ENCODE results near the gene CLCNKA. TPM values are rescaled to one million over a fixed set of nuclear protein-coding genes. Genes with fewer than 3 reads are reported as not detected.
"Not testable (repeated sequence)": the region's sequence is repeated elsewhere in the genome, so short reads cannot be mapped to it uniquely, and the experiment has no call there.

Gene CLCNKA
- total RNA-seq, 5 donors from 2014 or later (not counting 1 experiment from before 2014, with no cell fraction given), result not detected

DNA sequence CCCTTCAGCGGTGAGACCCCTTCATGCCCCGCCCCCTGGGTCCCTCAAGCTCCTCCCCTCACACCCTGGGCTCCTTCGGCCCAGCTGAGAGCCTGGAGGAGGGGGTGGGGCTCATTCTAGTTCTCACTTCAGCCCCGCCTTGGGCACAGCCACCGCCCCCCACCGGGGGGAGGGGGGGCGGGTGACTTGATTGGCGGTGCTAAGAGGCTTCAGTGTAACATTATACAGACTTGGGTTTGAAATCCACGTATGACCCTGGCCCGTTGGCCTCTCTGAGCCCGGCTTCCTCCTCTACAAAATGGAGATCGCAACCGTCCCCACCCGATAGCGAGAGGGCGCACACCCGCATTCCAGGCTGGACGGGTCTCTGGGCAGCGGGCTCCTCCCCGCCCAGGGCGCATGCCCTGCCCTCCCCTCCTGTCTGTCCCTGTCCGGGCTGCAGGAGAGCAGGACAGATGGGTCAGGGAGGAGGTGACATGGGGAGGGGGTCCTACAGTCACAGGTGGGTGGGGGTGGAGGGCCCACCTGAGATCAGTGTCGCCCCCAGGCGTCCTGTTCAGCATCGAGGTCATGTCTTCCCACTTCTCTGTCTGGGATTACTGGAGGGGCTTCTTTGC is 26.8 kb downstream of the CLCNKA start:
- no peaks in the 10 kb centered on the region for H3K36me3 Mint-ChIP-seq
- Histone ChIP-seq H3K36me3 (ENCODE audit: control insufficient read depth in 2 of 2, extremely low read depth in 1 of 2, insufficient read depth in 1 of 2, low read length in 1 of 2) (no peaks in the 10 kb centered on the region), H3K4me1 (ENCODE audit: control insufficient read depth in 1 of 2, extremely low read depth in 1 of 2, insufficient read depth in 2 of 2, low read length in 2 of 2) (peaks cover 2 to 9% of the 10 kb centered on the region in 2 experiments), H3K9me3 (no peaks in the 10 kb centered on the region), H3K27ac (ENCODE audit: low read length) (no peak overlapping the region), H3K4me3 (ENCODE audit: control insufficient read depth in 1 of 2, extremely low read depth in 1 of 2, low read length in 1 of 2) (peak overlapping the region; percentile 23 to 34), H3K27me3 (replicated peaks in 1 of 2; ENCODE audit: control insufficient read depth in 2 of 2, extremely low read depth in 1 of 2, insufficient read depth in 2 of 2, low read length in 1 of 2) (peaks cover 0 to 46% of the 10 kb centered on the region in 2 experiments)
- 9% methylated on average over 8 of the region's 25 CpGs for WGBS (ENCODE audit: insufficient coverage)
- peak overlapping the region; percentile 21 to 67 (median 31) for H3K4me3 Mint-ChIP-seq
- POLR2A ChIA-PET, result no interaction called here
- ATAC-seq (replicated peaks in 1 of 4) (peak; percentile 40 to 82 (median 44)), DNase-seq (peak in 27 of 35 experiments; percentile 7 to 50 (median 34))
- no peaks in the 10 kb centered on the region for H3K9me3 Mint-ChIP-seq
- H3K27ac Mint-ChIP-seq, result no peak overlapping the region
- CTCF ChIA-PET, result interaction anchor here (0.5 to 0.6 kb wide), 2 partner anchors 137 to 903 kb away, joined by 3 to 4 read pairs; no protein-coding TSS in a partner anchor
- peaks cover 0 to 5% (median 2%) of the 10 kb centered on the region in 3 donors for H3K4me1 Mint-ChIP-seq
- H3K27me3 Mint-ChIP-seq, result peaks cover 6 to 11% of the 10 kb centered on the region in 2 donors

- Mint-ChIP-seq H3K27me3 (peaks cover 6 to 11% of the 10 kb centered on the region in 2 donors), H3K9me3 (no peaks in the 10 kb centered on the region), H3K36me3 (no peaks in the 10 kb centered on the region), H3K4me1 (peaks cover 0 to 5% (median 2%) of the 10 kb centered on the region in 3 donors), H3K4me3 (peak overlapping the region in 1 of 3 donors; percentile 67), H3K27ac (no peak overlapping the region)
- Histone ChIP-seq H3K27ac (ENCODE audit: low read length) (no peak overlapping the region), H3K36me3 (ENCODE audit: control insufficient read depth in 2 of 2, extremely low read depth in 1 of 2, insufficient read depth in 1 of 2, low read length in 1 of 2) (no peaks in the 10 kb centered on the region), H3K4me3 (ENCODE audit: control insufficient read depth in 1 of 2, extremely low read depth in 1 of 2, low read length in 1 of 2) (no peak overlapping the region), H3K4me1 (ENCODE audit: control insufficient read depth in 1 of 2, extremely low read depth in 1 of 2, insufficient read depth in 2 of 2, low read length in 2 of 2) (peaks cover 2 to 9% of the 10 kb centered on the region in 2 experiments), H3K9me3 (no peaks in the 10 kb centered on the region), H3K27me3 (replicated peaks in 1 of 2; ENCODE audit: control insufficient read depth in 2 of 2, extremely low read depth in 1 of 2, insufficient read depth in 2 of 2, low read length in 1 of 2) (peaks cover 0 to 46% of the 10 kb centered on the region in 2 experiments)
- ChIA-PET POLR2A (no interaction called here), CTCF (interaction anchor here in 1 of 2 donors (0.5 kb wide), 1 partner anchor 42 kb away, joined by 3 read pairs; no protein-coding TSS in a partner anchor)
- WGBS (ENCODE audit: insufficient coverage), result no CpG with 5 or more reads among the region's 7 CpGs
- DNase-seq (no peak), ATAC-seq (replicated peaks in 1 of 4) (no peak)
Observed at GRCh38 chr1:16050328-16050727, 28.5 kb downstream of the CLCNKA start.

- 80% methylated on average over 1 of the region's 3 CpGs for WGBS (ENCODE audit: insufficient coverage)
- Histone ChIP-seq H3K4me3 (ENCODE audit: control insufficient read depth in 1 of 2, extremely low read depth in 1 of 2, low read length in 1 of 2) (no peak overlapping the region), H3K36me3 (ENCODE audit: control insufficient read depth in 2 of 2, extremely low read depth in 1 of 2, insufficient read depth in 1 of 2, low read length in 1 of 2) (no peaks in the 10 kb centered on the region), H3K27me3 (replicated peaks in 1 of 2; ENCODE audit: control insufficient read depth in 2 of 2, extremely low read depth in 1 of 2, insufficient read depth in 2 of 2, low read length in 1 of 2) (peaks cover 0 to 46% of the 10 kb centered on the region in 2 experiments), H3K4me1 (ENCODE audit: control insufficient read depth in 1 of 2, extremely low read depth in 1 of 2, insufficient read depth in 2 of 2, low read length in 2 of 2) (peaks cover 2 to 13% of the 10 kb centered on the region in 2 experiments), H3K27ac (ENCODE audit: low read length) (no peak overlapping the region), H3K9me3 (no peaks in the 10 kb centered on the region)
- POLR2A ChIA-PET, result no interaction called here
- Mint-ChIP-seq H3K4me1 (peaks cover 0 to 9% (median 6%) of the 10 kb centered on the region in 3 donors), H3K4me3 (no peak overlapping the region), H3K36me3 (no peaks in the 10 kb centered on the region), H3K27me3 (peaks cover 6 to 11% of the 10 kb centered on the region in 2 donors), H3K27ac (no peak overlapping the region), H3K9me3 (no peaks in the 10 kb centered on the region)
- ATAC-seq (replicated peaks in 1 of 4), result no peak
- CTCF ChIA-PET, result no interaction called here
- DNase-seq, result no peak
Observed at GRCh38 chr1:16051039-16051438, 29.2 kb downstream of the CLCNKA start.

GRCh38 chr1:16051949-16052348 is 30.1 kb downstream of the CLCNKA start:
- ATAC-seq (replicated peaks in 1 of 4); H3K27ac Mint-ChIP-seq; H3K4me3 ChIP-seq (ENCODE audit: control insufficient read depth in 1 of 2, extremely low read depth in 1 of 2, low read length in 1 of 2); POLR2A ChIA-PET; H3K9me3 Mint-ChIP-seq; H3K4me3 Mint-ChIP-seq; H3K27ac ChIP-seq (ENCODE audit: low read length); DNase-seq; H3K36me3 ChIP-seq (ENCODE audit: control insufficient read depth in 2 of 2, extremely low read depth in 1 of 2, insufficient read depth in 1 of 2, low read length in 1 of 2); CTCF ChIA-PET; H3K9me3 ChIP-seq; H3K36me3 Mint-ChIP-seq: not testable (repeated sequence)
- 89% methylated on average over 7 of the region's 12 CpGs for WGBS (ENCODE audit: insufficient coverage)
- H3K4me1 Mint-ChIP-seq, result peaks cover 0 to 11% (median 8%) of the 10 kb centered on the region in 3 donors
- H3K27me3 ChIP-seq (replicated peaks in 1 of 2; ENCODE audit: control insufficient read depth in 2 of 2, extremely low read depth in 1 of 2, insufficient read depth in 2 of 2, low read length in 1 of 2), result peaks cover 0 to 41% of the 10 kb centered on the region in 2 experiments
- peaks cover 2 to 17% of the 10 kb centered on the region in 2 experiments for H3K4me1 ChIP-seq (ENCODE audit: control insufficient read depth in 1 of 2, extremely low read depth in 1 of 2, insufficient read depth in 2 of 2, low read length in 2 of 2)
- peaks cover 6 to 11% of the 10 kb centered on the region in 2 donors for H3K27me3 Mint-ChIP-seq

DNA sequence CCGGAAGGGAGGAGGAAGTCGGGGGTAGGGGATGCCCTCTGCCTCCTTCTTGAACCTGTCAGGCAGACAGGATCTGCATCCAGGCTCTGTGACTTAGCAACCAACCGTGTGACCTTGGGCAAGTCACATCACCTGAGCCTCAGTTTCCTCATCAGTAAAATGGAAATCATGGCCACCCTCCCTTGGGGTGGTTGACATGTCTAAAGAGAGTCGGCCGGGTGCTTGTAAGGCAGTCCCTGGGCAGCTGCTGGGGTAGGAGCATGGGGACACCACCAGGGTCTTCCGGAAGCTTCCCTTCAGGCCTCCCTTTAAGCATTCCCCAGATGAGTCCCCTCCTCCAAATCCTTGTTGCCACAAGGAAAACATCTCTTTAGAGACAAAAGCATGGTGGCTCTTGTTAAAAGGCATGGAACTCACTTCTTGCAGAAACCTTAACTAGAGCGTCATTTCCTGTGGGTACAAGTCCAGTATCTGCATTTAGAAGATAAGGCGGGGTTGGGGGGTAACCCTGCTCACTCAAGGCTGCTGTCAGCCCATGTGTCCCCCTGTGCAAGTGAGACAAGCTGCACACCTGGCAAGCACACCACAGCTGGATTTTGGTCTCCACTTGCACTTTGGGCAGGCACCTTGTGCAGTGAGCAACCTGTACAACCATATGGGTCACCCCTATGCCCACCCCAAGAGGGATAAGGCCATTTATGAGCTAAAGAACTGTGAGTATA is 32.1 kb downstream of the CLCNKA start:
- ChIA-PET CTCF (no interaction called here), POLR2A (no interaction called here)
- Mint-ChIP-seq H3K27me3 (peaks cover 8% of the 10 kb centered on the region in 2 donors), H3K27ac (no peak overlapping the region), H3K4me3 (no peak overlapping the region), H3K36me3 (no peaks in the 10 kb centered on the region), H3K4me1 (peaks cover 0 to 11% (median 6%) of the 10 kb centered on the region in 3 donors), H3K9me3 (no peaks in the 10 kb centered on the region)
- ATAC-seq (replicated peaks in 1 of 4), result no peak
- H3K4me3 ChIP-seq (ENCODE audit: control insufficient read depth in 1 of 2, extremely low read depth in 1 of 2, low read length in 1 of 2), result no peak overlapping the region
- H3K9me3 ChIP-seq, result no peaks in the 10 kb centered on the region
- peaks cover 0 to 29% of the 10 kb centered on the region in 2 experiments for H3K27me3 ChIP-seq (replicated peaks in 1 of 2; ENCODE audit: control insufficient read depth in 2 of 2, extremely low read depth in 1 of 2, insufficient read depth in 2 of 2, low read length in 1 of 2)
- DNase-seq, result no peak
- H3K36me3 ChIP-seq (ENCODE audit: control insufficient read depth in 2 of 2, extremely low read depth in 1 of 2, insufficient read depth in 1 of 2, low read length in 1 of 2), result no peaks in the 10 kb centered on the region
- peaks cover 0 to 11% of the 10 kb centered on the region in 2 experiments for H3K4me1 ChIP-seq (ENCODE audit: control insufficient read depth in 1 of 2, extremely low read depth in 1 of 2, insufficient read depth in 2 of 2, low read length in 2 of 2)
- no peak overlapping the region for H3K27ac ChIP-seq (ENCODE audit: low read length)
- 69% methylated on average over 2 of the region's 8 CpGs for WGBS (ENCODE audit: insufficient coverage)

- H3K4me1 ChIP-seq (ENCODE audit: control insufficient read depth in 1 of 2, extremely low read depth in 1 of 2, insufficient read depth in 2 of 2, low read length in 2 of 2), result peaks cover 0 to 8% of the 10 kb centered on the region in 2 experiments
- H3K4me3 ChIP-seq (ENCODE audit: control insufficient read depth in 1 of 2, extremely low read depth in 1 of 2, low read length in 1 of 2), result no peak overlapping the region
- POLR2A ChIA-PET, result interaction anchor here in 1 of 2 donors (0.6 kb wide), 1 partner anchor 258 kb away, joined by 5 read pairs; no protein-coding TSS in a partner anchor
- ATAC-seq (replicated peaks in 1 of 4) (no peak), DNase-seq (no peak)
- CTCF ChIA-PET, result interaction anchor here in 1 of 2 donors (0.6 kb wide), 1 partner anchor 237 kb away, joined by 5 read pairs; no protein-coding TSS in a partner anchor
- Mint-ChIP-seq H3K4me3 (no peak overlapping the region), H3K27ac (no peak overlapping the region), H3K4me1 (peaks cover 0 to 6% (median 6%) of the 10 kb centered on the region in 3 donors), H3K27me3 (peaks cover 2% of the 10 kb centered on the region in 2 donors), H3K36me3 (no peaks in the 10 kb centered on the region), H3K9me3 (no peaks in the 10 kb centered on the region)
- H3K9me3 ChIP-seq, result no peaks in the 10 kb centered on the region
- no peaks in the 10 kb centered on the region for H3K36me3 ChIP-seq (ENCODE audit: control insufficient read depth in 2 of 2, extremely low read depth in 1 of 2, insufficient read depth in 1 of 2, low read length in 1 of 2)
- peaks cover 0 to 21% of the 10 kb centered on the region in 2 experiments for H3K27me3 ChIP-seq (replicated peaks in 1 of 2; ENCODE audit: control insufficient read depth in 2 of 2, extremely low read depth in 1 of 2, insufficient read depth in 2 of 2, low read length in 1 of 2)
- 83% methylated on average over 4 of the region's 7 CpGs for WGBS (ENCODE audit: insufficient coverage)
- no peak overlapping the region for H3K27ac ChIP-seq (ENCODE audit: low read length)
Observed at GRCh38 chr1:16054598-16055540, 33.0 kb downstream of the CLCNKA start.
